Endothelial cell of umbilical vein (primary cell): ENCODE measurements around the gene NKX3-2. TPM values are rescaled to one million over a fixed set of nuclear protein-coding genes. Genes with fewer than 3 reads are reported as not detected.

Experiments
- BruUV-seq: library from RNA; stranded (reverse); fragments of 400-500 nt; replicated peaks from 2 replicates; lab custom pipeline; 2021; lab: Mats Ljungman, UMichigan
- CTCF ChIA-PET: fragments of 300-600, 350-600 bp; sonication (Branson Sonifier 250); formaldehyde crosslinking; loops from one replicate; lab custom pipeline; 2021; ENCODE audit warnings: antibody characterized with exemption, inconsistent platforms; lab: Charles Lee
- POLR2A ChIA-PET: fragments of 300-600, 350-600 bp; sonication (Branson Sonifier 250); formaldehyde crosslinking; loops from one replicate; lab custom pipeline; 2021; ENCODE audit warnings: antibody characterized with exemption, inconsistent platforms; lab: Charles Lee
- DNase-seq: peaks from one replicate; pipeline ENCODE4 v3.0.0-alpha.2; 2011; ENCODE audit warnings: low read depth, low spot score
- FAIRE-seq: peaks from 2 replicates; lab custom pipeline; 2011; peaks lifted over from hg19 to GRCh38; lab: Jason Lieb, UNC
- H2AFZ ChIP-seq: 2 replicates; pipeline ENCODE4 v1.6.0; 2012; ENCODE audit warnings: low read depth, low read length, control low read depth, inconsistent platforms
- H3K27ac ChIP-seq: 2 replicates; pipeline ENCODE4 v1.5.1; 2011; ENCODE audit warnings: low read depth, mild to moderate bottlenecking, control low read depth, low read length, moderate library complexity; ENCODE audit not compliant: insufficient read depth
- H3K27me3 ChIP-seq, 2 experiments: 2 replicates each; pipeline versions ENCODE4 v1.6.0 to v1.6.1; 2011; ENCODE audit warnings: low read length in 2 of 2, mixed read lengths in 1 of 2; ENCODE audit not compliant: control insufficient read depth in 2 of 2, insufficient read depth in 2 of 2
- H3K36me3 ChIP-seq, 2 experiments: 2 replicates in 1 of 2; 3 replicates in 1 of 2; pipeline ENCODE4 v1.5.1; 2011; ENCODE audit warnings: low read length in 2 of 2, mild to moderate bottlenecking in 1 of 2, moderate library complexity in 1 of 2; ENCODE audit not compliant: control insufficient read depth in 2 of 2, insufficient read depth in 2 of 2; ENCODE audit errors: extremely low read depth in 1 of 2
- H3K4me1 ChIP-seq: 3 replicates; pipeline ENCODE4 v1.5.1; 2011; ENCODE audit warnings: mild to moderate bottlenecking, low read length; ENCODE audit not compliant: control insufficient read depth, insufficient read depth; ENCODE audit errors: extremely low read depth
- H3K4me2 ChIP-seq: 2 replicates; pipeline ENCODE4 v1.6.1; 2011; ENCODE audit warnings: low read length, control low read depth, mixed read lengths; ENCODE audit not compliant: insufficient read depth
- H3K4me3 ChIP-seq, 3 experiments: fragments of 200-600 bp in 1 of 3; sonication (generic), shearing (Covaris generic) in 1 of 3; replicated peaks in 1 of 3; 2 replicates each; pipeline ENCODE4 v1.5.1; 2011 to 2016; ENCODE audit warnings: control low read depth in 3 of 3, low read length in 3 of 3, mild to moderate bottlenecking in 2 of 3, inconsistent platforms in 1 of 3, low read depth in 1 of 3, moderate library complexity in 1 of 3; ENCODE audit not compliant: insufficient read depth in 1 of 3
- H3K79me2 ChIP-seq: 2 replicates; pipeline ENCODE4 v1.6.0; 2012; ENCODE audit warnings: low read length, inconsistent platforms; ENCODE audit not compliant: control insufficient read depth, insufficient read depth
- H3K9ac ChIP-seq: replicated peaks from 2 replicates; pipeline ENCODE3; 2011; ENCODE audit warnings: low read length, control low read depth; ENCODE audit not compliant: insufficient read depth; ENCODE audit errors: extremely low read depth
- H3K9me1 ChIP-seq: replicated peaks from 3 replicates; pipeline ENCODE4 v1.6.0; 2011; ENCODE audit warnings: mild to moderate bottlenecking, low read length; ENCODE audit not compliant: control insufficient read depth, insufficient read depth; ENCODE audit errors: extremely low read depth
- H3K9me3 ChIP-seq: replicated peaks from 2 replicates; pipeline ENCODE4 v1.5.1; 2012; ENCODE audit warnings: low read length, inconsistent platforms; ENCODE audit not compliant: control insufficient read depth, insufficient read depth
- H4K20me1 ChIP-seq: replicated peaks from 2 replicates; pipeline ENCODE3; 2011; ENCODE audit warnings: mild to moderate bottlenecking, low read length; ENCODE audit not compliant: control insufficient read depth, insufficient read depth; ENCODE audit errors: extremely low read depth
- EZH2 ChIP-seq: IDR thresholded peaks from 2 replicates; pipeline ENCODE4 v1.6.1; 2012; ENCODE audit warnings: borderline replicate concordance, low read depth, mild to moderate bottlenecking, moderate library complexity, low read length, inconsistent platforms; ENCODE audit not compliant: severe bottlenecking
- dilution Hi-C: fragments of 300-500 bp; cut with MboI; formaldehyde crosslinking; loops from one replicate; pipeline ENCODE4 v1.15.0; 2019; ENCODE audit warnings: low sequenced_read_pairs; ENCODE audit not compliant: extremely low pct_ligation_motif_present
- intact Hi-C: fragments of 100-400 bp; cut with micrococcal nuclease; formaldehyde crosslinking; loops from one replicate; pipeline ENCODE4 v1.10.0; 2022
- polyA plus RNA-seq, 4 experiments: library from polyadenylated mRNA; depleted of rRNA in 3 of 4; stranded (reverse) in 3 of 4; unstranded in 1 of 4; fragments of >200 nt; gene quantifications; 2 replicates each; pipeline versions ENCODE4 v1.2.1 to v1.2.3, GENCODE V29; 2011 to 2012; ENCODE audit warnings: missing spikeins in 1 of 4
- total RNA-seq: library from RNA; stranded (reverse); gene quantifications from 2 replicates; pipeline ENCODE4 v1.2.3, GENCODE V29; 2021
- TF ChIP-seq, protein P1 (sequence below), 2 donors: IDR thresholded peaks; 1 replicate in 1 of 2; 2 replicates in 1 of 2; pipeline ENCODE4 v1.5.1; 2011; ENCODE audit warnings: low read length in 2 of 2, mild to moderate bottlenecking in 2 of 2, moderate library complexity in 2 of 2, control low read depth in 1 of 2, inconsistent platforms in 1 of 2, low read depth in 1 of 2; ENCODE audit not compliant: insufficient read depth in 1 of 2; ENCODE audit errors: extremely low read depth in 1 of 2

Gene NKX3-2
- total and polyA plus RNA-seq, 2 donors (not counting 3 experiments of a cell fraction or from before 2014, with no cell fraction given): not detected

DNA sequence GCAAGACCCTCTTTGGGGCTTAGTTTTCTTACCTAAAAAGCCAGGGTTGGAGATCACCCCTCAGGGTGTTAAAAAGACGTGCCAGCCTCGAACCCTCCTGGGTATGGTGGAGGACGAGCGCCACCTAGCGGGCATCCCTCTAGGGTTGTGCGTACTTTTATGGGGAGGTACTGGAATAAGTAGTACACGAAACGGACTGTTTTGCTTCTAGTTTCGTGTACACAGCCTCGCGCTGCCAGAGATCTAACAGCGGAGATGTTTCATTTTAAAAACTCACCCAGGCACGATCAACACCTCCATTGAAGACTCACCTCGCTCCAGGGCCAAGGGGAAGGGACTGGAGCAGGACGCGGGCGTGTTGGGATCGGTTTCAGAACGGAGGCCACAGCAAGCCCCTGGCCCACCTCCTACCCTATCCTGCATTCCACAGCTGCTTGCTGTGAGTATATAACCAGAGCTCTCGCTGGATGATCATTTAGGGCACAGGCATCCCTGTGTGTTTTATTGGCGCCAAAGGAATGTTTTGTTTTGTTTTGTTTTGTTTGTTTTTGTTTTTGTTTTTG, 4.8 kb upstream of the NKX3-2 start:
- Histone ChIP-seq H3K9me1 (no peaks in the 10 kb centered on the region), H3K4me1 (peaks cover 8% of the 10 kb centered on the region), H3K4me3 (peak overlapping the region in 2 of 3 experiments; percentile 25 to 49), H3K4me2 (peak overlapping the region; percentile 58), H3K27ac (no peak overlapping the region), H3K79me2 (no peaks in the 10 kb centered on the region), H3K36me3 (no peaks in the 10 kb centered on the region), H3K9me3 (no peaks in the 10 kb centered on the region), H3K27me3 (peaks cover 29 to 67% of the 10 kb centered on the region in 2 experiments), H3K9ac (no peak overlapping the region), H2AFZ (peak overlapping the region; percentile 61), H4K20me1 (no peaks in the 10 kb centered on the region)
- FAIRE-seq (peak; percentile 84), DNase-seq (peak; percentile 75)
- TF ChIP-seq, protein P1, sequence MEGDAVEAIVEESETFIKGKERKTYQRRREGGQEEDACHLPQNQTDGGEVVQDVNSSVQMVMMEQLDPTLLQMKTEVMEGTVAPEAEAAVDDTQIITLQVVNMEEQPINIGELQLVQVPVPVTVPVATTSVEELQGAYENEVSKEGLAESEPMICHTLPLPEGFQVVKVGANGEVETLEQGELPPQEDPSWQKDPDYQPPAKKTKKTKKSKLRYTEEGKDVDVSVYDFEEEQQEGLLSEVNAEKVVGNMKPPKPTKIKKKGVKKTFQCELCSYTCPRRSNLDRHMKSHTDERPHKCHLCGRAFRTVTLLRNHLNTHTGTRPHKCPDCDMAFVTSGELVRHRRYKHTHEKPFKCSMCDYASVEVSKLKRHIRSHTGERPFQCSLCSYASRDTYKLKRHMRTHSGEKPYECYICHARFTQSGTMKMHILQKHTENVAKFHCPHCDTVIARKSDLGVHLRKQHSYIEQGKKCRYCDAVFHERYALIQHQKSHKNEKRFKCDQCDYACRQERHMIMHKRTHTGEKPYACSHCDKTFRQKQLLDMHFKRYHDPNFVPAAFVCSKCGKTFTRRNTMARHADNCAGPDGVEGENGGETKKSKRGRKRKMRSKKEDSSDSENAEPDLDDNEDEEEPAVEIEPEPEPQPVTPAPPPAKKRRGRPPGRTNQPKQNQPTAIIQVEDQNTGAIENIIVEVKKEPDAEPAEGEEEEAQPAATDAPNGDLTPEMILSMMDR (IDR thresholded peaks at IDR 0.05; ENCODE audit: extremely low read depth in 1 of 2, insufficient read depth in 1 of 2, low read depth in 1 of 2, low read length in 2 of 2): peak; percentile 74 to 82
- TF ChIP-seq EZH2: no peak
- ChIA-PET POLR2A (no interaction called here), CTCF (interaction anchor here (0.8 to 2.4 kb wide), 13 partner anchors 15 to 822 kb away, joined by 3 to 27 read pairs (median 3); partner anchors contain the start of gene RAB28)
- intact Hi-C loops: loop anchor here (1.0 kb wide), 2 partner anchors 697 to 820 kb away; no protein-coding TSS in a partner anchor
- dilution Hi-C loops: no loop called here
- BruUV-seq: no TSS peak
